PFSK-1 (cell line): ENCODE measurements around the gene LSP1.

ENCODE experiments used
- FOXP2 ChIP-seq: optimal IDR thresholded peaks from 2 replicates; pipeline ENCODE3; 2011; ENCODE audit warnings: borderline replicate concordance, control low read depth, inconsistent platforms; ENCODE audit not compliant: insufficient read depth; ENCODE audit errors: extremely low read length, extremely low read depth
- POLR2AphosphoS5 ChIP-seq: IDR thresholded peaks from 2 replicates; pipeline ENCODE4 v1.6.1; 2012; ENCODE audit warnings: low read depth, mild to moderate bottlenecking, control low read depth, low read length, moderate library complexity
- SIN3A ChIP-seq: IDR thresholded peaks from 2 replicates; pipeline ENCODE4 v1.6.1; 2012; ENCODE audit warnings: mild to moderate bottlenecking, low read length, moderate library complexity, borderline replicate concordance; ENCODE audit not compliant: insufficient read depth
- TAF1 ChIP-seq: IDR thresholded peaks from 2 replicates; pipeline ENCODE4 v1.6.1; 2012; ENCODE audit warnings: low read length, control low read depth, borderline replicate concordance; ENCODE audit not compliant: insufficient read depth
- TF ChIP-seq, protein P1 (sequence below), 2 experiments: IDR thresholded peaks; 2 replicates each; pipeline versions ENCODE4 v1.6.1 to v1.8.0; 2011 to 2012; ENCODE audit warnings: low read depth in 2 of 2, low read length in 2 of 2, control low read depth in 1 of 2, inconsistent platforms in 1 of 2, mild to moderate bottlenecking in 1 of 2, moderate library complexity in 1 of 2; ENCODE audit not compliant: insufficient read depth in 1 of 2

Gene LSP1

GRCh38 chr11:1915795-1916131 lies 62.9 kb downstream of the LSP1 start:
- TF ChIP-seq POLR2AphosphoS5 (no peak), FOXP2 (no peak), SIN3A (no peak), TAF1 (no peak)
- TF ChIP-seq, protein P1, sequence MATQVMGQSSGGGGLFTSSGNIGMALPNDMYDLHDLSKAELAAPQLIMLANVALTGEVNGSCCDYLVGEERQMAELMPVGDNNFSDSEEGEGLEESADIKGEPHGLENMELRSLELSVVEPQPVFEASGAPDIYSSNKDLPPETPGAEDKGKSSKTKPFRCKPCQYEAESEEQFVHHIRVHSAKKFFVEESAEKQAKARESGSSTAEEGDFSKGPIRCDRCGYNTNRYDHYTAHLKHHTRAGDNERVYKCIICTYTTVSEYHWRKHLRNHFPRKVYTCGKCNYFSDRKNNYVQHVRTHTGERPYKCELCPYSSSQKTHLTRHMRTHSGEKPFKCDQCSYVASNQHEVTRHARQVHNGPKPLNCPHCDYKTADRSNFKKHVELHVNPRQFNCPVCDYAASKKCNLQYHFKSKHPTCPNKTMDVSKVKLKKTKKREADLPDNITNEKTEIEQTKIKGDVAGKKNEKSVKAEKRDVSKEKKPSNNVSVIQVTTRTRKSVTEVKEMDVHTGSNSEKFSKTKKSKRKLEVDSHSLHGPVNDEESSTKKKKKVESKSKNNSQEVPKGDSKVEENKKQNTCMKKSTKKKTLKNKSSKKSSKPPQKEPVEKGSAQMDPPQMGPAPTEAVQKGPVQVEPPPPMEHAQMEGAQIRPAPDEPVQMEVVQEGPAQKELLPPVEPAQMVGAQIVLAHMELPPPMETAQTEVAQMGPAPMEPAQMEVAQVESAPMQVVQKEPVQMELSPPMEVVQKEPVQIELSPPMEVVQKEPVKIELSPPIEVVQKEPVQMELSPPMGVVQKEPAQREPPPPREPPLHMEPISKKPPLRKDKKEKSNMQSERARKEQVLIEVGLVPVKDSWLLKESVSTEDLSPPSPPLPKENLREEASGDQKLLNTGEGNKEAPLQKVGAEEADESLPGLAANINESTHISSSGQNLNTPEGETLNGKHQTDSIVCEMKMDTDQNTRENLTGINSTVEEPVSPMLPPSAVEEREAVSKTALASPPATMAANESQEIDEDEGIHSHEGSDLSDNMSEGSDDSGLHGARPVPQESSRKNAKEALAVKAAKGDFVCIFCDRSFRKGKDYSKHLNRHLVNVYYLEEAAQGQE (IDR thresholded peaks at IDR 0.05; ENCODE audit: insufficient read depth in 1 of 2, low read depth in 2 of 2, low read length in 2 of 2), result no peak

- TF ChIP-seq POLR2AphosphoS5, result peak; percentile 65
- TF ChIP-seq SIN3A, result no peak
These were observed 63.5 kb downstream of the LSP1 start for GRCh38 chr11:1916132-1916985.

GRCh38 chr11:1916986-1917522 lies 64.2 kb downstream of the LSP1 start:
- TF ChIP-seq, protein P1 (IDR thresholded peaks at IDR 0.05; ENCODE audit: insufficient read depth in 1 of 2, low read depth in 2 of 2, low read length in 2 of 2), result no peak
- TF ChIP-seq POLR2AphosphoS5, result no peak
- no peak for TF ChIP-seq SIN3A
- no peak for TF ChIP-seq TAF1
- TF ChIP-seq FOXP2, result no peak

DNA sequence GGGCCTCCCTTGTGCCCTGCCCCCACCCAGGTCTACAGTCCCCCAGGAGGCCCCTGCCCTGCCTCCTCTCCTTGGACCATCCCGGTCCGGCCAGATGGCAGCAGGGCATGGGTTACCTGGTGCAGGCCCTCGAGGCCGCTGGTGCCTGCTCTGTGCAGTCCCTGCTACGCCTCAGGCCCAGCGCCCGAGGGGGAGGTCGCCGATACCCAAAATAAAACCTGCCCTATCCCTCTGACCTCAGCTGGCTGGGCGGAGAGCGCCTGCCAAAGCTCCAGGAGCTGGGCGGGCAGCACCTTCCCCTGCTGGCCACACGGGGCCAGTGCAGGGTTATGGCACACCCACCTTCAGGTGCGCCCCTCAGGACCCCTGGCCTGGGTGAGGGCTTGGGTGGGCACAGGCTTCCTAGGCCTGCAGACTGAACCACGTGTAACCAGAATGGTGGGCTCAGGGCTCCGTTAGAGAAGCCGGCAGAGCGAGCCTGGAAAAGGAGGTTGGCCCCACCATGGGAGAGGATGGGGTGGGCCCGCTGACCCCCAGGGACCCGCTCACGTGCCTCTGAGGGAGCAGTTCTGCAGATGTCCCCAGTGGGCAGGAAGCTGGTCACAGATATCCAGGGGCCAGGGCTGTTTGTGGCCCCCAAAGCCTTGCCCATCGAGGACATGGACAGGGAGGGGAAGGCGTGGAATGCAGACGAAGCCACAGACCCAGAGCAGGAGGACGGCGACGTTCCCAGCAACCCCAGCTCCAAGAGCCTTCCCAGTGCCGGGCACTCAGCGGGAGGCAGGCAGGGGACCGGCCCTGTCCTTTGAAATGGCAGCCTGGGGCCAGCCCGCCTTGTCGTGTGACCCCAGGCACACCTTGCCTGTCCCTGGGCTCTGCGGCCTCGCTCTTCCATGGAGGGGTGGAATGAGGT lies 64.9 kb downstream of the LSP1 start:
- TF ChIP-seq, protein P1 (IDR thresholded peaks at IDR 0.05; ENCODE audit: insufficient read depth in 1 of 2, low read depth in 2 of 2, low read length in 2 of 2), result no peak
- TF ChIP-seq SIN3A, result no peak
- no peak for TF ChIP-seq TAF1
- TF ChIP-seq FOXP2, result no peak
- no peak for TF ChIP-seq POLR2AphosphoS5

DNA sequence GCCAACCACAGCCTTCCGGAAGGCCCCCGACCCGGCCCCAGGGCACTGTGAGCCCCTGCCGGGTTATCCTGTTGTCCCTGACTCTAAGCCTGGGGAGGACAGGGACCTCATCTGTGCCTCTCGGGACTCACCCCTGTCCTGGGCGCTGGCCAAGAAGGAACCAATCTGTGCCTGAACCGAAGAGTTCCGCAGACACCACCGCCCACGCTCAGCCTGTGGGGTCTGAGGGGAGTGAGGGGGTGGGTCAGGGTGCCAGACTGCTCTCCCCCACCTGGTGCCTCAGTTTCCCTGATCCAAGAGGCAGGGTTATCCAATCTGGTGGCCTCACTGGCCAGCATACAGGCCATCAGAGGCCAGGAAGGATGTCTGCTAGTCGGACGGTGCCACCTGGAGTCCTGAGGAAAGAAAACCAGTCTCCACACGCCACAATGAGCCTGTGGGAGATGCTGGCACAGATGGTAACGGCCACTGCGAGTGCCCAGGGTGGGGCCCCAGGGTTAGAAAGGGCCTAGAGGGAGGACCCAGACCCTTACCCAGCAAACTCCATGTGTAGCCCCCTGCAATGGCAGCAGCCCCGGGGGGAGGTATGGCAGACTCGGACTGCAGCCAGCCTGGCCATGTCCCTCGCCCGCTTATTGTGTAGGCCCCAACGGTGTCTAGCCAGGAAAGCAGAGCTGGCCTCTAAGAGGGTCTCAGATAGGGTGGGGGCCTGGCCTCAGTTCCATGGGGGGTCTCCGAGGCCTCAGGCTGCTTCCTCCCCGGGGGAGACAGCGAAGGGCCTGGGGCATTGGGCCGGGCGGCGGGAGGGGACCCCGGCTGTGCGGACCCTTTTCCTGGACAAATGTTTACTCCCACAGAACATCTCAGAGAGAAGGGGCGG lies 65.8 kb downstream of the LSP1 start:
- TF ChIP-seq SIN3A (no peak), FOXP2 (no peak), TAF1 (no peak), POLR2AphosphoS5 (no peak)
- TF ChIP-seq, protein P1 (IDR thresholded peaks at IDR 0.05; ENCODE audit: insufficient read depth in 1 of 2, low read depth in 2 of 2, low read length in 2 of 2), result no peak
